ENCODE measurements around the gene SYT9.

DNA sequence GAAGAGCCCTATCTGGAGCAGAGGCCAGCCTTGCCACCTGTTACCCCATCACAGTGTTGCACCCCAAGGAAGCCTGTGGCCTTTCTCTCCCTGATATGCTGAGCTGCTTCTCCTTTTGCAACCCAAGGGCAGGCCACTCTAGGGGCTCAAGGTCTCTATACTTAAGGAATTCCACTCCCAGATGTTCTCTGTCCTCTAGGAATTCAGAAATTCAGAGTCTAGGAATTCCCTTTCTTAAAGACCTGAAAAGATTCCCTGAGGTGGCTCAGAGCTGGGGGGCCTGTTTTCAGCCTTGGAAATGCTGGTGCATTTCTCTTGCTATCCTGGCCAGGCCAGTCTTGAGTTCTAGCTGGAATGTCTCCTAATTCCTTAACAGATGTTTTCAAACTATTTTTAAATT lies 165.6 kb downstream of the SYT9 start:
- TF ChIP-seq CTCF (IDR thresholded peaks at IDR 0.05) (no peak), POLR2A (IDR thresholded peaks at IDR 0.05) (no peak), EP300 (IDR thresholded peaks at IDR 0.05) (no peak), POLR2AphosphoS5 (IDR thresholded peaks at IDR 0.05) (no peak)

Data from stomach (tissue), 4 donors.